ENCODE measurements around the gene CLEC3A.
"Not testable (repeated sequence)": the region's sequence is repeated elsewhere in the genome, so short reads cannot be mapped to it uniquely, and the experiment has no call there.

CLEC3A gene

DNA sequence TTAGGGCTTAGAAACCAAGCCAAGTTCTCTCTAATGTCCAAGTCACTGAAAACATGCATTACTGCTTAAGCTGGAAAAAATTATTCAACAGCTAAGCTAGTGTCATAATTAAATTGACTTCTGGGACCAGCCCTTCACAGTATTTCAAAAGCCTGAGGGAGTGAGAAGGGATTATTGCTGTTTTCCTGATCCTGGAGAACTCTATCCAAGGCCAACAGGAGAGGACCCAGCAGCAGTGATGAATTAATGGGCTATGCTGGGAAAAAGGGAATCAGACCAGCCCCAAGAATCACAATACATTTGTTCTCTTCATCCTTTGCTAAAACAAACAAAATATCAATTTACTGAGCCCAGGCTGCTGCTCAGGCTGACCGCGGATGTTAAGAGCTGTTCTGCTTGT is 34.5 kb upstream of the CLEC3A start:
- no peak for TF ChIP-seq CTCF (conservative IDR thresholded peaks at IDR 0.05; ENCODE audit: low read depth, low read length)
- no peak for DNase-seq (ENCODE audit: low read depth)
- H3K4me3 ChIP-seq (ENCODE audit: low read depth, low read length) = no peak overlapping the region

GRCh38 chr16:77989846-77990245 is 32.5 kb upstream of the CLEC3A start:
- TF ChIP-seq CTCF (conservative IDR thresholded peaks at IDR 0.05; ENCODE audit: low read depth, low read length) = no peak
- H3K4me3 ChIP-seq (ENCODE audit: low read depth, low read length) = no peak overlapping the region
- DNase-seq (ENCODE audit: low read depth) = no peak

DNA sequence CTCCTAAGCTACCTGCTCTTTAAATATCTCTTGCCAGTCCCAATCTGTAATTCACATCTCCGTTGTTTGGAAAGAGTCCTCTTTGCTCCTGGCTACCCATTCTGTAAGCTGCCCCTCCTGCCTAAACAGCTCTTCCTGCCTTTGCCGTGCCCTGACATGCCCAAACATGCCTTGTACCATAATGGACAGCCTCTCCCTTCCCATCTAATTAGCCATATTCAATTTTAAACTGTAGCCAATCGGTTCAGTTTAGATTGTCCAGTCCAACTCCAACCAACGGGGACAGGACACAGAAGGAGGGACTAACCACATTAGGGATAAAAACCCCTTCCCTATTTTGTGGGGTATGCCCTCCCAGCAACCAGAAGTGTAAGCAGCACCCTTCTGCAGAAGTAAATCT is 30.6 kb upstream of the CLEC3A start:
- TF ChIP-seq CTCF (conservative IDR thresholded peaks at IDR 0.05; ENCODE audit: low read depth, low read length) = no peak

DNA sequence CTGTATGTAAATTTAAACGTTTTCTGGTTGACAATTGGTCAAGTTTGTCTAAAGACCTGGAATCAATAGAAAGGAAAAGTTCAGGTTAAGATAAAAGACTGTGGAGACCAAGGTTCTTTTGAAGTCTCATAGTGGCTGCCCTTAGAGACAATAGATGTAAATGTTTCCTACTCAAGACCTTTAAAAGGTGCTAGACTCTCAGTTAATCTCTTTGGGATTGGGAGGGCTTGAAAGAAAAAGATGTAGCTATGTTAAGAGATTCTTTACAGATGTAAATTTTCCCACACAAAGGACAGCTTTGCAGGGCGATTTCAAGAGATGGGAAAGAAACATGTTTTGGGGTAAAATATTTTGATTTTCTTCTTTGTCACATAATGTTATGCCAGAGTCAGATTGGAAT is 30.0 kb upstream of the CLEC3A start:
- DNase-seq (ENCODE audit: low read depth) = not testable (repeated sequence)

More for the DNA sequence above, 30.6 kb upstream of the CLEC3A start:
- H3K4me3 ChIP-seq (ENCODE audit: low read depth, low read length) = no peak overlapping the region
- DNase-seq (ENCODE audit: low read depth) = no peak

GRCh38 chr16:77993111-77993985 is 29.0 kb upstream of the CLEC3A start:
- no peak for TF ChIP-seq CTCF (conservative IDR thresholded peaks at IDR 0.05; ENCODE audit: low read depth, low read length)
- no peak overlapping the region for H3K4me3 ChIP-seq (ENCODE audit: low read depth, low read length)
- peak; percentile 43 for DNase-seq (ENCODE audit: low read depth)

More for the DNA sequence above, 30.0 kb upstream of the CLEC3A start:
- not testable (repeated sequence) for H3K4me3 ChIP-seq (ENCODE audit: low read depth, low read length)

- no peak overlapping the region for H3K4me3 ChIP-seq (ENCODE audit: low read depth, low read length)
- no peak for TF ChIP-seq CTCF (conservative IDR thresholded peaks at IDR 0.05; ENCODE audit: low read depth, low read length)
- DNase-seq (ENCODE audit: low read depth) = no peak
These were observed 26.4 kb upstream of the CLEC3A start for GRCh38 chr16:77995843-77996455.

- no peak overlapping the region for H3K4me3 ChIP-seq (ENCODE audit: low read depth, low read length)
- DNase-seq (ENCODE audit: low read depth) = no peak
- TF ChIP-seq CTCF (conservative IDR thresholded peaks at IDR 0.05; ENCODE audit: low read depth, low read length) = no peak
These were observed 23.9 kb upstream of the CLEC3A start for GRCh38 chr16:77998350-77999023.

Data from choroid plexus epithelial cell (primary cell).